ENCODE measurements around the gene GPR37L1. TPM values are rescaled to one million over a fixed set of nuclear protein-coding genes. Genes with fewer than 3 reads are reported as not detected.
A peak's percentile ranks its signal among the peaks of the same experiment; 100 is the strongest.

The GPR37L1 gene
- total and polyA plus RNA-seq, 10 of the 15 experiments (the other 5 are each of a cell fraction or from before 2014, with no cell fraction given): under 0.01 to 0.08 (median 0.02) TPM; not detected in 5

DNA sequence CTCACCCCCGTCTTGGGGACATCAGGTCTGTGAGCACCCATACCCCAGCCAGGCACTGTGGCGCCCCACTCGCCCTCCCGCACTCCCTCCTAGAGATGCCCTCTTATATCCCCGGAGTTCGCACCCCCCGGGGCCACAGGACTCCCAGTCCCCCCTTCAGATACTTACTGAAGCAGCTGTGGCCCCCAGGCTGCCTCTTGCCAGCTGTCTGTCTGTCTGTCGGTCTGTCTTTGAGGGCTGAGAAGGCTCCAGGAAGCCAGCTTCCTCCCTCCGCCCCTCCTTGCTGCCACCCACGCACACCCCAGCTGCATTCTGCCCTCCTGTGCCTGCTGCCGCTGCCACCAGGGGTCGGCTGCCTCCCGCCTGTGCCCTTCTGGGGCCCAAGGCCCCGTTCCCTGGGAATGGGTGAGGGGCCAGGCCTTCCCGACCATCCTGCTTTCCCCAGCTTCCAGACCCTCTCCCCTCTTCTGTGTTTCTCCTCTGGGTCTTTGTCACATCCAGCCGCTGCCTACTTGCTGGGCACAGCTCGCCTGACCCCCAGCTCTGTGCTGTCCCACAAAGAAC, 37.7 kb downstream of the GPR37L1 start, which contains the start of gene PTPN7:
TSS of gene PTPN7 (minus strand) at position 226 of the 564 bp plus-strand sequence. CDS start 1,200 bp downstream, outside the sequence.
- Histone ChIP-seq H3K4me3 (peak within 1 kb of the TSS; percentile 85), H3K79me2 (ENCODE audit: control insufficient read depth, insufficient read depth, low read length) (peaks cover 35% of the 10 kb centered on the region), H4K20me1 (ENCODE audit: control insufficient read depth, insufficient read depth) (no peaks in the 10 kb centered on the region), H3K4me1 (ENCODE audit: control insufficient read depth, insufficient read depth, low read length) (peaks cover 58% of the 10 kb centered on the region), H3K9ac (ENCODE audit: control insufficient read depth, insufficient read depth, low read length) (peak within 1 kb of the TSS; percentile 100), H3K27ac (ENCODE audit: control insufficient read depth, insufficient read depth) (peak within 1 kb of the TSS; percentile 97), H2AFZ (ENCODE audit: control insufficient read depth, low read depth, low read length) (peak within 1 kb of the TSS; percentile 70), H3K4me2 (ENCODE audit: control insufficient read depth, insufficient read depth) (peak within 1 kb of the TSS; percentile 100), H3K36me3 (ENCODE audit: control insufficient read depth in 2 of 2, insufficient read depth in 2 of 2, low read length in 1 of 2) (peaks cover 3 to 4% of the 10 kb centered on the region in 2 experiments; a peak in 3 of 4 replicates), H3K27me3 (replicated peaks in 1 of 2; ENCODE audit: control insufficient read depth in 2 of 2, insufficient read depth in 2 of 2, low read length in 1 of 2) (no peaks in the 10 kb centered on the region), H3K9me3 (replicated peaks; ENCODE audit: control insufficient read depth, insufficient read depth, low read length) (no peaks in the 10 kb centered on the region)
- peak; percentile 35 for FAIRE-seq
- ChIA-PET POLR2A (interaction anchor here (0.9 to 3.0 kb wide), 4 partner anchors 13 to 126 kb away, joined by 3 to 15 read pairs (median 4); no protein-coding TSS in a partner anchor), CTCF (interaction anchor here (0.6 to 9.2 kb wide), 21 partner anchors 8 to 847 kb away, joined by 3 to 171 read pairs (median 4); partner anchors contain the start of genes LGR6, TMEM183A and UBE2T), SMC1A (ENCODE audit: uncharacterized antibody, unreplicated experiment) (interaction anchor here (0.7 to 2.4 kb wide), 7 partner anchors 13 to 150 kb away, joined by 3 to 11 read pairs (median 3); partner anchors contain the start of genes ARL8A, ELF3 and LGR6), RAD21 (ENCODE audit: unreplicated experiment) (interaction anchor here (0.6 to 2.6 kb wide), 7 partner anchors 17 to 156 kb away, joined by 3 to 11 read pairs (median 5); partner anchors contain the start of genes ARL8A and ELF3)
- peak; percentile 67 for ATAC-seq
- intact Hi-C loops (cut with micrococcal nuclease; ENCODE audit: unreplicated experiment): no loop called here
- 3% methylated on average over 17 of the region's 17 CpGs for WGBS (ENCODE audit: insufficient coverage, insufficient replicate concordance, low lambda C conversion rate, missing lambda C conversion rate)
- no TSS peak for BruUV-seq (replicated peaks)
- DNase-seq (ENCODE audit: low read depth, low spot score): peak; percentile 48
- in situ Hi-C loops (cut with MboI): no loop called here
- TF ChIP-seq, protein P1, sequence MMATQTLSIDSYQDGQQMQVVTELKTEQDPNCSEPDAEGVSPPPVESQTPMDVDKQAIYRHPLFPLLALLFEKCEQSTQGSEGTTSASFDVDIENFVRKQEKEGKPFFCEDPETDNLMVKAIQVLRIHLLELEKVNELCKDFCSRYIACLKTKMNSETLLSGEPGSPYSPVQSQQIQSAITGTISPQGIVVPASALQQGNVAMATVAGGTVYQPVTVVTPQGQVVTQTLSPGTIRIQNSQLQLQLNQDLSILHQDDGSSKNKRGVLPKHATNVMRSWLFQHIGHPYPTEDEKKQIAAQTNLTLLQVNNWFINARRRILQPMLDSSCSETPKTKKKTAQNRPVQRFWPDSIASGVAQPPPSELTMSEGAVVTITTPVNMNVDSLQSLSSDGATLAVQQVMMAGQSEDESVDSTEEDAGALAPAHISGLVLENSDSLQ (IDR thresholded peaks at IDR 0.05): no peak
- TF ChIP-seq BRCA1 (IDR thresholded peaks at IDR 0.05; ENCODE audit: low read depth, low read length): no peak
- no peak for TF ChIP-seq STAT3 (IDR thresholded peaks at IDR 0.05; ENCODE audit: low read depth, low read length)
- TF ChIP-seq, protein P2, sequence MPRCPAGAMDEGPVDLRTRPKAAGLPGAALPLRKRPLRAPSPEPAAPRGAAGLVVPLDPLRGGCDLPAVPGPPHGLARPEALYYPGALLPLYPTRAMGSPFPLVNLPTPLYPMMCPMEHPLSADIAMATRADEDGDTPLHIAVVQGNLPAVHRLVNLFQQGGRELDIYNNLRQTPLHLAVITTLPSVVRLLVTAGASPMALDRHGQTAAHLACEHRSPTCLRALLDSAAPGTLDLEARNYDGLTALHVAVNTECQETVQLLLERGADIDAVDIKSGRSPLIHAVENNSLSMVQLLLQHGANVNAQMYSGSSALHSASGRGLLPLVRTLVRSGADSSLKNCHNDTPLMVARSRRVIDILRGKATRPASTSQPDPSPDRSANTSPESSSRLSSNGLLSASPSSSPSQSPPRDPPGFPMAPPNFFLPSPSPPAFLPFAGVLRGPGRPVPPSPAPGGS (IDR thresholded peaks at IDR 0.05; ENCODE audit: borderline replicate concordance, insufficient read depth, low read depth, low read length, poor library complexity, severe bottlenecking): no peak
- TF ChIP-seq RB1 (IDR thresholded peaks at IDR 0.05; ENCODE audit: borderline replicate concordance): no peak; the same call in 1 of the 2 replicates
- peak; percentile 68 for TF ChIP-seq DPF2 (IDR thresholded peaks at IDR 0.05)
- TF ChIP-seq MEF2A (IDR thresholded peaks at IDR 0.05; ENCODE audit: insufficient read depth, low read depth, low read length): no peak
- TF ChIP-seq, protein P3, sequence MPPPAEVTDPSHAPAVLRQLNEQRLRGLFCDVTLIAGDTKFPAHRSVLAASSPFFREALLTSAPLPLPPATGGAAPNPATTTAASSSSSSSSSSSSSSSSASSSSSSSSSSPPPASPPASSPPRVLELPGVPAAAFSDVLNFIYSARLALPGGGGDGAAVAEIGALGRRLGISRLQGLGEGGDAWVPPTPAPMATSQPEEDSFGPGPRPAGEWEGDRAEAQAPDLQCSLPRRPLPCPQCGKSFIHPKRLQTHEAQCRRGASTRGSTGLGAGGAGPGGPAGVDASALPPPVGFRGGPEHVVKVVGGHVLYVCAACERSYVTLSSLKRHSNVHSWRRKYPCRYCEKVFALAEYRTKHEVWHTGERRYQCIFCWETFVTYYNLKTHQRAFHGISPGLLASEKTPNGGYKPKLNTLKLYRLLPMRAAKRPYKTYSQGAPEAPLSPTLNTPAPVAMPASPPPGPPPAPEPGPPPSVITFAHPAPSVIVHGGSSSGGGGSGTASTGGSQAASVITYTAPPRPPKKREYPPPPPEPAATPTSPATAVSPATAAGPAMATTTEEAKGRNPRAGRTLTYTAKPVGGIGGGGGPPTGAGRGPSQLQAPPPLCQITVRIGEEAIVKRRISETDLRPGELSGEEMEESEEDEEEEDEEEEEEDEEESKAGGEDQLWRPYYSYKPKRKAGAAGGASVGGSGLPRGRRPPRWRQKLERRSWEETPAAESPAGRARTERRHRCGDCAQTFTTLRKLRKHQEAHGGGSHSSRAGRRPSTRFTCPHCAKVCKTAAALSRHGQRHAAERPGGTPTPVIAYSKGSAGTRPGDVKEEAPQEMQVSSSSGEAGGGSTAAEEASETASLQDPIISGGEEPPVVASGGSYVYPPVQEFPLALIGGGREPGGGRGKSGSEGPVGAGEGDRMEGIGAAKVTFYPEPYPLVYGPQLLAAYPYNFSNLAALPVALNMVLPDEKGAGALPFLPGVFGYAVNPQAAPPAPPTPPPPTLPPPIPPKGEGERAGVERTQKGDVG (CRISPR knock-in tag; IDR thresholded peaks at IDR 0.05): no peak
- TF ChIP-seq, protein P4, sequence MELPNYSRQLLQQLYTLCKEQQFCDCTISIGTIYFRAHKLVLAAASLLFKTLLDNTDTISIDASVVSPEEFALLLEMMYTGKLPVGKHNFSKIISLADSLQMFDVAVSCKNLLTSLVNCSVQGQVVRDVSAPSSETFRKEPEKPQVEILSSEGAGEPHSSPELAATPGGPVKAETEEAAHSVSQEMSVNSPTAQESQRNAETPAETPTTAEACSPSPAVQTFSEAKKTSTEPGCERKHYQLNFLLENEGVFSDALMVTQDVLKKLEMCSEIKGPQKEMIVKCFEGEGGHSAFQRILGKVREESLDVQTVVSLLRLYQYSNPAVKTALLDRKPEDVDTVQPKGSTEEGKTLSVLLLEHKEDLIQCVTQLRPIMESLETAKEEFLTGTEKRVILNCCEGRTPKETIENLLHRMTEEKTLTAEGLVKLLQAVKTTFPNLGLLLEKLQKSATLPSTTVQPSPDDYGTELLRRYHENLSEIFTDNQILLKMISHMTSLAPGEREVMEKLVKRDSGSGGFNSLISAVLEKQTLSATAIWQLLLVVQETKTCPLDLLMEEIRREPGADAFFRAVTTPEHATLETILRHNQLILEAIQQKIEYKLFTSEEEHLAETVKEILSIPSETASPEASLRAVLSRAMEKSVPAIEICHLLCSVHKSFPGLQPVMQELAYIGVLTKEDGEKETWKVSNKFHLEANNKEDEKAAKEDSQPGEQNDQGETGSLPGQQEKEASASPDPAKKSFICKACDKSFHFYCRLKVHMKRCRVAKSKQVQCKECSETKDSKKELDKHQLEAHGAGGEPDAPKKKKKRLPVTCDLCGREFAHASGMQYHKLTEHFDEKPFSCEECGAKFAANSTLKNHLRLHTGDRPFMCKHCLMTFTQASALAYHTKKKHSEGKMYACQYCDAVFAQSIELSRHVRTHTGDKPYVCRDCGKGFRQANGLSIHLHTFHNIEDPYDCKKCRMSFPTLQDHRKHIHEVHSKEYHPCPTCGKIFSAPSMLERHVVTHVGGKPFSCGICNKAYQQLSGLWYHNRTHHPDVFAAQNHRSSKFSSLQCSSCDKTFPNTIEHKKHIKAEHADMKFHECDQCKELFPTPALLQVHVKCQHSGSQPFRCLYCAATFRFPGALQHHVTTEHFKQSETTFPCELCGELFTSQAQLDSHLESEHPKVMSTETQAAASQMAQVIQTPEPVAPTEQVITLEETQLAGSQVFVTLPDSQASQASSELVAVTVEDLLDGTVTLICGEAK (IDR thresholded peaks at IDR 0.05; ENCODE audit: borderline replicate concordance): no peak
- no peak for TF ChIP-seq ZBED1 (IDR thresholded peaks at IDR 0.05; ENCODE audit: borderline replicate concordance)
- no peak for TF ChIP-seq FOXK2 (IDR thresholded peaks at IDR 0.05)
- TF ChIP-seq CREM (IDR thresholded peaks at IDR 0.05; ENCODE audit: low read depth): no peak
- TF ChIP-seq IKZF2 (IDR thresholded peaks at IDR 0.05): peak; percentile 79 to 80
